ENCODE results near the gene AMDHD2. TPM values are rescaled to one million over a fixed set of nuclear protein-coding genes. Genes with fewer than 3 reads are reported as not detected.

AMDHD2 gene
- total and polyA plus RNA-seq, 4 donors, result 7.5 to 25.3 (median 15.7) TPM

GRCh38 chr16:2514333-2515179 is 5.6 kb upstream of the AMDHD2 start:
- H3K4me1 ChIP-seq (ENCODE audit: control insufficient read depth in 4 of 4, insufficient read depth in 4 of 4, low read length in 3 of 4), result peaks cover 22 to 59% (median 53%) of the 10 kb centered on the region in 4 donors
- H3K9ac ChIP-seq (ENCODE audit: low read depth in 1 of 2, low read length in 2 of 2), result peak overlapping the region; percentile 81 to 83
- no peak for DNase-seq (ENCODE audit: low spot score)
- peak overlapping the region; percentile 56 to 92 (median 91) for H3K4me3 ChIP-seq (ENCODE audit: low read depth in 1 of 3, low read length in 3 of 3)
- H3K27me3 ChIP-seq (ENCODE audit: control insufficient read depth in 4 of 4, insufficient read depth in 4 of 4, low read length in 3 of 4), result no peaks in the 10 kb centered on the region
- peaks cover 0 to 2% (median 0%) of the 10 kb centered on the region in 4 donors for H3K36me3 ChIP-seq (ENCODE audit: control insufficient read depth in 4 of 4, insufficient read depth in 3 of 4, low read depth in 1 of 4, low read length in 3 of 4)
- H3K27ac ChIP-seq (ENCODE audit: low read depth in 1 of 2, low read length in 2 of 2), result peak overlapping the region; percentile 96 to 97
- WGBS, result under 1% methylated on average over 63 of the region's 63 CpGs
- H3K9me3 ChIP-seq (ENCODE audit: control insufficient read depth in 4 of 4, low read length in 3 of 4), result no peaks in the 10 kb centered on the region
- TF ChIP-seq, protein P1, sequence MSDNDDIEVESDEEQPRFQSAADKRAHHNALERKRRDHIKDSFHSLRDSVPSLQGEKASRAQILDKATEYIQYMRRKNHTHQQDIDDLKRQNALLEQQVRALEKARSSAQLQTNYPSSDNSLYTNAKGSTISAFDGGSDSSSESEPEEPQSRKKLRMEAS (IDR thresholded peaks at IDR 0.05), result no peak
- TF ChIP-seq FOXA2 (IDR thresholded peaks at IDR 0.05) (no peak), HNF4G (IDR thresholded peaks at IDR 0.05) (no peak), GABPA (IDR thresholded peaks at IDR 0.05 in 1 of 2, conservative IDR thresholded peaks at IDR 0.05 in 1 of 2) (peak in 1 of 2 donors; percentile 22), EGR1 (IDR thresholded peaks at IDR 0.05; ENCODE audit: low read depth in 2 of 2) (no peak), RXRA (IDR thresholded peaks at IDR 0.05) (no peak), SP1 (IDR thresholded peaks at IDR 0.05) (no peak)
- TF ChIP-seq, protein P2, sequence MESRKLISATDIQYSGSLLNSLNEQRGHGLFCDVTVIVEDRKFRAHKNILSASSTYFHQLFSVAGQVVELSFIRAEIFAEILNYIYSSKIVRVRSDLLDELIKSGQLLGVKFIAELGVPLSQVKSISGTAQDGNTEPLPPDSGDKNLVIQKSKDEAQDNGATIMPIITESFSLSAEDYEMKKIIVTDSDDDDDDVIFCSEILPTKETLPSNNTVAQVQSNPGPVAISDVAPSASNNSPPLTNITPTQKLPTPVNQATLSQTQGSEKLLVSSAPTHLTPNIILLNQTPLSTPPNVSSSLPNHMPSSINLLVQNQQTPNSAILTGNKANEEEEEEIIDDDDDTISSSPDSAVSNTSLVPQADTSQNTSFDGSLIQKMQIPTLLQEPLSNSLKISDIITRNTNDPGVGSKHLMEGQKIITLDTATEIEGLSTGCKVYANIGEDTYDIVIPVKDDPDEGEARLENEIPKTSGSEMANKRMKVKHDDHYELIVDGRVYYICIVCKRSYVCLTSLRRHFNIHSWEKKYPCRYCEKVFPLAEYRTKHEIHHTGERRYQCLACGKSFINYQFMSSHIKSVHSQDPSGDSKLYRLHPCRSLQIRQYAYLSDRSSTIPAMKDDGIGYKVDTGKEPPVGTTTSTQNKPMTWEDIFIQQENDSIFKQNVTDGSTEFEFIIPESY (IDR thresholded peaks at IDR 0.05), result no peak

DNA sequence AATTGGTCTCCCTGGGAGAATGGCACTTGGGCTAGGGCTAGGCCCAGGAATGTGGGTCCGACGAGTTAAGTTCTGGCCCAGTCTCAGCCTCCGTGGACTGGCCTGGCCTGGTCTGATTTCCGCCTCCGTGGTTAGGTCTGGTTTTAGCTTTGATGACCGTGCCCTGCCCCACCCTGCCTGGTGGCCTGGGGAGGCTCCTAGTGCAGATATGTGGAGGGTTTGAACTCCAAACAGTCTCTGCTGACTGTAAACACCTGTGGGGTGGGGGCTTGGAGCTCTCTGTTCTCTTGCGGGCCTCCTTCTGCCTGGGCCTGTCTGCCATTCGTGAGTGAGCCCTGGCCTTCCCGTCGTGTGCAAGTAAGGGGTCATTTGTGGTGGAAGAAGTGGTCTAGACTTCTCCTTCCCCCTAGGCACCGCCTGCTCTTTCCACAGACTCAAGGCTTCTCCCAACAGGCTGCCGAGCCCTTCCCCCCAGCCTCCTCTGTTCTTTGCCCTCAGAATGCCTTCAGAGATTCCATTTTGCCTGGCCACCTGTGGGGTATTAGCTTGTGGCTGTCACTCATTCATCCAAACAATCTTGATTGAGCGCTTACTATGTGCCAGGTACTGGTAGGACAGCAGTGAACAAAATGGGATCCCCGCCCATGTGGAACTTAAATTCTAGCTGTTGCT is 4.9 kb upstream of the AMDHD2 start:
- Histone ChIP-seq H3K9me3 (ENCODE audit: control insufficient read depth in 4 of 4, low read length in 3 of 4) (no peaks in the 10 kb centered on the region), H3K27me3 (ENCODE audit: control insufficient read depth in 4 of 4, insufficient read depth in 4 of 4, low read length in 3 of 4) (no peaks in the 10 kb centered on the region), H3K4me1 (ENCODE audit: control insufficient read depth in 4 of 4, insufficient read depth in 4 of 4, low read length in 3 of 4) (peaks cover 23 to 63% (median 54%) of the 10 kb centered on the region in 4 donors), H3K4me3 (ENCODE audit: low read depth in 1 of 3, low read length in 3 of 3) (peak overlapping the region; percentile 56 to 92 (median 91)), H3K9ac (ENCODE audit: low read depth in 1 of 2, low read length in 2 of 2) (peak overlapping the region; percentile 81 to 83), H3K27ac (ENCODE audit: low read depth in 1 of 2, low read length in 2 of 2) (peak overlapping the region; percentile 96 to 97), H3K36me3 (ENCODE audit: control insufficient read depth in 4 of 4, insufficient read depth in 3 of 4, low read depth in 1 of 4, low read length in 3 of 4) (peaks cover 0 to 2% (median 0%) of the 10 kb centered on the region in 4 donors)
- DNase-seq (ENCODE audit: low spot score), result peak; percentile 73
- TF ChIP-seq HNF4G (IDR thresholded peaks at IDR 0.05) (no peak), HNF4A (conservative IDR thresholded peaks at IDR 0.05) (no peak)
- TF ChIP-seq, protein P3, sequence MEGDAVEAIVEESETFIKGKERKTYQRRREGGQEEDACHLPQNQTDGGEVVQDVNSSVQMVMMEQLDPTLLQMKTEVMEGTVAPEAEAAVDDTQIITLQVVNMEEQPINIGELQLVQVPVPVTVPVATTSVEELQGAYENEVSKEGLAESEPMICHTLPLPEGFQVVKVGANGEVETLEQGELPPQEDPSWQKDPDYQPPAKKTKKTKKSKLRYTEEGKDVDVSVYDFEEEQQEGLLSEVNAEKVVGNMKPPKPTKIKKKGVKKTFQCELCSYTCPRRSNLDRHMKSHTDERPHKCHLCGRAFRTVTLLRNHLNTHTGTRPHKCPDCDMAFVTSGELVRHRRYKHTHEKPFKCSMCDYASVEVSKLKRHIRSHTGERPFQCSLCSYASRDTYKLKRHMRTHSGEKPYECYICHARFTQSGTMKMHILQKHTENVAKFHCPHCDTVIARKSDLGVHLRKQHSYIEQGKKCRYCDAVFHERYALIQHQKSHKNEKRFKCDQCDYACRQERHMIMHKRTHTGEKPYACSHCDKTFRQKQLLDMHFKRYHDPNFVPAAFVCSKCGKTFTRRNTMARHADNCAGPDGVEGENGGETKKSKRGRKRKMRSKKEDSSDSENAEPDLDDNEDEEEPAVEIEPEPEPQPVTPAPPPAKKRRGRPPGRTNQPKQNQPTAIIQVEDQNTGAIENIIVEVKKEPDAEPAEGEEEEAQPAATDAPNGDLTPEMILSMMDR (IDR thresholded peaks at IDR 0.05; ENCODE audit: low read depth, low read length, missing input control), result no peak
- TF ChIP-seq, protein P4, sequence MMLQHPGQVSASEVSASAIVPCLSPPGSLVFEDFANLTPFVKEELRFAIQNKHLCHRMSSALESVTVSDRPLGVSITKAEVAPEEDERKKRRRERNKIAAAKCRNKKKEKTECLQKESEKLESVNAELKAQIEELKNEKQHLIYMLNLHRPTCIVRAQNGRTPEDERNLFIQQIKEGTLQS (IDR thresholded peaks at IDR 0.05), result no peak
- WGBS, result 32% methylated on average over 14 of the region's 14 CpGs

All from liver (tissue), 9 donors.